ENCODE data around the gene ASTN2.

ASTN2 gene

GRCh38 chr9:116558818-116559540, 855.9 kb downstream of the ASTN2 start:
- DNase-seq (ENCODE audit: low read depth), result no peak

GRCh38 chr9:116558035-116558434, 856.8 kb downstream of the ASTN2 start:
- DNase-seq (ENCODE audit: low read depth), result no peak

- no peak for DNase-seq (ENCODE audit: low read depth)
Observed at GRCh38 chr9:116555556-116556155, 859.2 kb downstream of the ASTN2 start.

DNA sequence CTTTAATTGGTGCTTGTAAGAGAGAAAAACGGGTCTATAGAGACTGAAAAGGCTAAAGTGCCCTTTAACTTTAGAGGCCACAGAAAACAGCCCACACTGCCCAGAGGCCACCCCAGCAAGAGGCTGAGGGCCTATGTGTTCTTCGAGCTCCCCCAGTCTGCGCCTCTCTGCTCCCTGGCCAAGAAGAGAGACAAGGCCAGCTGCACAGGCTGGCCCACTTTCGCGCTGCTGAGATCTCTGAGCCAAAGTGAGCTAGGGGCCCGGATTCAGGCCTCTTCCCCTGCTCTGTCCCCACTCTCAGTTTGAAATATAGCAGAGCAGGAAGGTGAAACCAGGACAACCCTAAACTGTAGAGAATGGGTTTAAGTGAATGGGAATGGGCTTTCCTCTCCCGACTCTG, 859.7 kb downstream of the ASTN2 start:
- no peak for DNase-seq (ENCODE audit: low read depth)

- no peak for DNase-seq (ENCODE audit: low read depth)
Observed at GRCh38 chr9:116550696-116551436, 864.0 kb downstream of the ASTN2 start.

- DNase-seq (ENCODE audit: low read depth), result no peak
Observed at GRCh38 chr9:116549786-116550660, 864.8 kb downstream of the ASTN2 start.

- DNase-seq (ENCODE audit: low read depth), result no peak
Observed at GRCh38 chr9:116549061-116549664, 865.7 kb downstream of the ASTN2 start.

GRCh38 chr9:116547729-116548426, 867.0 kb downstream of the ASTN2 start:
- no peak for DNase-seq (ENCODE audit: low read depth)

DNA sequence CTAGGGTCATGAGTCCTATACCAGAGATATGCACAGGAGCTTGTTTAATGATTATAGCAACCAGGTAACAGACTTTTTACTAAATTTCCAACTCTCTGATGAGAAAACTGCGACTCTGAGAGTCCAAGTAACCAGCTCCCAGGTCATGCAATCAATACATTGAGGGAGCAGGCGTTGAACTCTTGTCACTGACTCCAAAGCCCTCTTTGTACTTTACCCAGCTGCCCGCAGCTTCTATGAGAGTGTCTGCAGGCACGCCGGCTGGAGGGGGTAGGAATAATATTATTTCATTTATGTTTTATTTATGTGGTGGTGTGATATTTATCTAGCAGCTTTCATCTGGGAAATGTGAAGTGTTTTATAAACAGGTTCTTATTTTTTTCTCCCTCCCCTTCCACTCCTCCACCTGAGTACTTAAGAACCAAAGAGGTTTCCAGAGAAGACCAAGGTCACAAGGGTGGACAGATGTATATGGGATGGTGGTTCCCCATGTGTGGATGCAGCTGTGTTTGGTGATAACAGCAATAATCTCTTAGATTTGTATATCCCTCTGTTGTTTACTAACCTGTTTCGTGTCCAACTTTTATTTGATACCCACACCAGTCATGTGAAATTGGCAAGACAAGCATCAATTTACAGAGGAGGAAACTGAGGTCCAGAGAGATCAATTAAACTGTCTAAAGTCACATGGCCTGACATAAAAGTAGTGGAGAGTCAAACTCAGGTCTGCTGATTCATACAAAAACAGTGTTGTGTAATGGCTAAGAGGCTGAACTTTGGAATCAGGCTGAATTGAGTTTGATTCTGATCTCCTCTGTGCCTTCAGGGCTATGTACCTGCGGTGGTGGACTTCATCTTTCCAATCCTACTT, 867.9 kb downstream of the ASTN2 start:
- DNase-seq (ENCODE audit: low read depth), result no peak

DNA sequence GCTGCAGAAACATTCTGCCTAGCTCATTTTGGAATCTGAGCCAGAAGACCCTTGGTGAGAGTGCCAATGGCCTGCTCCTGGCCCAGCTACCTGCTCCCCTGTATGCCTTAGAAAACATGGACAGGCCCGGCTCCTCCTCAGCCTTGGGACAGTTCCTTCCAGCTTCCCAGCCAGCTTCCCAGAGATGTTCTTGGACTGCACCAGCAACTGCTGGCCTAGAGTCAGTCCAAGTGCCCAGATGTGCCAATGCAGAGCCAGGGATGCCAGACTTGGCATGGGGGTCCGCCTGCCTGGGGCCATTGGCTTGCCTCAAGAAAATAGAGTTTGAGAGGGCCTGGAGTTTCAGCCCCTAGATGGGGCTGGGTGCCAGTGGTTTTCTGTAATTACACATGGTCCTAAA, 870.0 kb downstream of the ASTN2 start:
- no peak for DNase-seq (ENCODE audit: low read depth)

DNA sequence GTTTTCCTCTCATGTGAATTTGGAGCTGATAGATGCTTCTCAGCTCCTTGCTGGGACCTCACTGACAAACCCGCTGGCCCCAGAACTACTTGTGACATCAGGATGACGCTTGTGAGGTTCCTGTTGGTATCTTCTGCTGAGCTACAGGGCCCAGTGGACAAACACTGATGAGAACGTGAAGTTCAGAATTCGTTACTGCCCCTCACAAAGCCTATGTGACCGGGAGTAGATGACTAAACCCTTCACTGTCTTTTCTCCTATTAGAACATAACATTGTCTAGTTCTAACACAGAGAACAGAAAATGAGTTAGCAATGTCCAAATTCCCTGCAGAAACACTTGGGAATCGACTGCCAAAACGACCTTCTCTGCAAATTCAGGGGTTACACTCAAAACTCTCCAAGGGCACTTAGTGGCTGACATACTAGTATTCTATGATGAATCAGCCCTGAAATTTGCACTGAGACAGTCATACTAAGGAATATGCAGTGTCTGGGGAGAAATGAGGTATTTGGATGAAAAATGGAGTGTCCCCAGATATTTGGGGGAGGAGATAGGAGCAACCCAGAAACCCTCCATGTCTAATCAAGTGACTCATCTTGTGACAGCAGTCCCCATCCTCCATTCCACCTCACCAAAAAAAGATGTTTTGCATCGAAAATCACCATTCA, 871.0 kb downstream of the ASTN2 start:
- no peak for DNase-seq (ENCODE audit: low read depth)

DNA sequence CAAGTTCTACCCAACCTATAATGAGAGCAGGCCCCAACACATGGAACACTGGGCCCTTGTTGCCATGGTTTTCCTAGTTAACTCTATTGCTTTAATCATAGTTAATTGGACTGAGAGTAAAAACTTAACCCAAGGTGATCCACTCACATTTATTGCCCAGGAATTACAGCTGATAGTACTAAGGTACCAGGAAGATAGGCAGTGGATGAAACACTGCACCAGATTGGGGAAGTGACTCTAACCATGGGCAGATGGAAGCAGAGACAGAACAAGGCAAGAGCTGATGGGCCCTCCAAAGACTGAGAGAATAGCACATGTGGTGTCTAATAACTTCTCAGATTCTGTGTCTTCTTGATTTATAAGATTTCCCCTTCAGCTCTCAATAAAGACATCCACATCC, 873.5 kb downstream of the ASTN2 start:
- DNase-seq (ENCODE audit: low read depth), result no peak

DNA sequence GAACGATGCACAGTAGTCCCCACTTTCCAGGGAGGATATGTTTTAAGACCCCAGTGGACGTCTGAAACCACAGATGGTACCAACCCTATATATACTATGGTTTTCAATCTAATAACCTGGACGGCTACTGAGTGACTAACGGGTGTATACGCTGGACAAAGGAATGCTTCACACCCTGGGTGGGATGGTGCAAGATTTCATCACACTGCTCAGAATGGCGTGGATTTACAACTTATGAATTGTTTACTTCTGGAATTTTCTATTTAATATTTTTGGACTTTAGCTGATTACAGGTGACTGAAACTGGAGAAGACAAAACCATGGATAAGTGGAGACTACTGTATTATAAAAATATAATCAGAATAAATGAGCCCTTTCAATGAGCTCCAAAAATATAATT, 875.3 kb downstream of the ASTN2 start:
- DNase-seq (ENCODE audit: low read depth), result no peak

- no peak for DNase-seq (ENCODE audit: low read depth)
Observed at GRCh38 chr9:116525611-116526010, 889.2 kb downstream of the ASTN2 start.

DNA sequence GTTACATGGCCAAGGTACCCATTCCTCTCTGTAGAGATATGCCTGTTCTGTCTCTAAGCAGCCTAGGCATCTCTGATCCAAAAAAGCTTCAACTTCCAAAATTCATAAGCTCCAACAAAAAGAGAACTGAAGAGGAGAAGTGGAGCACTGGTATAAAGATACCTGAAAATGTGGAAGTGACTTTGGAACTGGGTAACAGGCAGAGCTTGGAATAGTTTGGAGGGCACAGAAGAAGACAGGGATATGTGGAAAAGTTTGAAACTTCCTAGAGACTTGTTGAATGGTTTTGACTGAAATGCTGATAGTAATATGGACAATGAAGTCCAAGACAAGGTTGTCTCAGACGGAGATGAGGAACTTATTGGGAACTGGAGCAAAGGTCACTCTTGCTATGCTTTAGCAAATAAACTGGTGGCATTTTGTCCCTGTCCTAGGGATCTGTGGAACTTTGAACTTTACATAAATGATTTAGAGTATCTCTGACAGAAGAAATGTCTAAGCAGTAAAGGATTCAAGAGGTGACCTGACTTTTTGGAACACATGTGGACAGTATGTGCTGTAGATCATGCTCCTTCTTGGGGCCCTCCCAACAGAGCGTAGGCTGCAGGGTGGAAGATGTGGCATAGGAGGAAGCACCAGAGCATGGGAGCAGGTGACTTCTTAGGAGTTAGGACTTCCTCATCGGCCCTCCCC, 889.9 kb downstream of the ASTN2 start:
- no peak for DNase-seq (ENCODE audit: low read depth)

DNA sequence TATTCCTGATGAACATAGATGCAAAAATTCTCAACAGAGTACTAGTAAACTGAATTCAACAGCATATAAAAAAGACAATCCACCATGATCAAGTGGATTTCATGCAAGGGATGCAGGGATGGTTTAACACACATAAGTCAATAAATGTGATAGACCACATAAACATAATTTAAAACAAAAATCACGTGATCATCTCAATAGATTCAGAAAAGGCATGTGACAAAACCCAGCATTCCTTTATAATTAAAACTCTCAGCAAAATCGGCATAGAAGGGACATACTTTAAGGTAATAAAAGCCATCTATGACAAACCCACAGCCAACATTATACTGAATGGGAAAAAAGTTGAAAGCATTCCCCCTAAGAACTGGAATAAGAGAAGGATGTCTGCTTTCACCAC, 894.6 kb downstream of the ASTN2 start:
- DNase-seq (ENCODE audit: low read depth), result no peak

DNA sequence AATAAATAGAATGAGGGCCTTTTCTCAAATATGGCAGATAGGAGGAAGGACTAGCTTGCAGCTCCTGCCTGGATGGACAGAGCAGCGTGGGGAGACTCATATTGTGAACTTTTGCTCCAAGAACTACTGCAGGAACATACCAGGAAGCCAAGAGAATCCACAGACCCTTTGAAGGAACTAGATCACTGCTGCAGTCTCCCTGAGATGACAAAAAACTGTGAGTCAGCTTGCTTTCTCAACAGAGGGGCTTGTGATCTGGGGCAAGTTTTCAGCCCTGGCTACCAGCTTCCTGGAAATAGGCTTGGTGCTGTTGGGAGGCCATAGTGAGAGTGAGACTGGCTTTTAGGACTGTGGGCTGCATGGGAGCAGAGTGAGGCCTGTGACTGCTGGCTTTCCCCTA, 898.4 kb downstream of the ASTN2 start:
- no peak for DNase-seq (ENCODE audit: low read depth)

GRCh38 chr9:116515541-116515940, 899.3 kb downstream of the ASTN2 start:
- DNase-seq (ENCODE audit: low read depth), result no peak

GRCh38 chr9:116506685-116507084, 908.2 kb downstream of the ASTN2 start:
- no peak for DNase-seq (ENCODE audit: low read depth)

Data from activated T-helper 1 cell treated with Interleukin-2 at 50 U/mL for 16 hours (primary cell).